GM12878 (cell line): ENCODE measurements around the gene QPRT. TPM values are rescaled to one million over a fixed set of nuclear protein-coding genes. Genes with fewer than 3 reads are reported as not detected.

Source experiments
- BCL11A ChIP-seq: IDR thresholded peaks from 2 replicates; pipeline ENCODE4 v1.6.1; 2011; ENCODE audit warnings: low read depth, low read length
- CBX3 ChIP-seq: fragments of 200-600 bp; sonication (generic); IDR thresholded peaks from 2 replicates; pipeline ENCODE4 v1.6.1; 2016; ENCODE audit warnings: low read depth, borderline replicate concordance
- CBX5 ChIP-seq: sonication (generic); IDR thresholded peaks from 2 replicates; pipeline ENCODE4 v1.6.1; 2016; ENCODE audit warnings: low read depth, moderate library complexity, mild to moderate bottlenecking, inconsistent platforms
- CEBPB ChIP-seq, 2 experiments: fragments of 150-350 bp in 1 of 2; IDR thresholded peaks; 2 replicates each; pipeline ENCODE4 v1.6.1; 2012 to 2014; ENCODE audit warnings: low read depth in 2 of 2, low read length in 2 of 2, borderline replicate concordance in 1 of 2, inconsistent platforms in 1 of 2
- CHD4 ChIP-seq: fragments of 200-600 bp; sonication (generic); IDR thresholded peaks from 2 replicates; pipeline ENCODE4 v1.6.1; 2016; ENCODE audit warnings: mild to moderate bottlenecking
- DPF2 ChIP-seq: fragments of 450-650 bp; IDR thresholded peaks from 2 replicates; pipeline ENCODE4 v1.6.1; 2017; ENCODE audit warnings: mild to moderate bottlenecking
- HDAC2 ChIP-seq: fragments of 200-600 bp; sonication (generic); IDR thresholded peaks from 2 replicates; pipeline ENCODE4 v1.6.1; 2017
- MAX ChIP-seq: IDR thresholded peaks from 2 replicates; pipeline ENCODE4 v1.6.1; 2012; ENCODE audit warnings: low read depth, low read length, improper control_type of control experiment
- MEF2B ChIP-seq: fragments of 450-650 bp; IDR thresholded peaks from 2 replicates; pipeline ENCODE4 v1.6.1; 2018; ENCODE audit warnings: mild to moderate bottlenecking, moderate library complexity; ENCODE audit not compliant: partially characterized antibody, poor library complexity, severe bottlenecking
- MYC ChIP-seq: IDR thresholded peaks from 2 replicates; pipeline ENCODE4 v1.6.1; 2011; ENCODE audit warnings: mild to moderate bottlenecking, low read length, moderate library complexity, inconsistent platforms; ENCODE audit not compliant: insufficient read depth, insufficient replicate concordance, insufficient read length, severe bottlenecking
- NBN ChIP-seq: fragments of 450-650 bp; IDR thresholded peaks from 2 replicates; pipeline ENCODE4 v1.6.1; 2016
- NFYB ChIP-seq: IDR thresholded peaks from 2 replicates; pipeline ENCODE4 v1.6.1; 2011; ENCODE audit warnings: low read depth, mild to moderate bottlenecking, low read length, improper control_type of control experiment, moderate library complexity; ENCODE audit not compliant: insufficient read depth
- PAX5 ChIP-seq: IDR thresholded peaks from 2 replicates; pipeline ENCODE4 v1.6.1; 2011; ENCODE audit warnings: low read depth, low read length, borderline replicate concordance
- POLR2A ChIP-seq: IDR thresholded peaks from 2 replicates; pipeline ENCODE4 v1.6.1; 2011; ENCODE audit warnings: low read depth, mild to moderate bottlenecking, low read length
- POLR2AphosphoS5 ChIP-seq: IDR thresholded peaks from 2 replicates; pipeline ENCODE4 v1.6.1; 2011; ENCODE audit warnings: mild to moderate bottlenecking, low read length, inconsistent platforms
- RELB ChIP-seq: fragments of 450-650 bp; IDR thresholded peaks from 2 replicates; pipeline ENCODE4 v1.6.1; 2017; ENCODE audit warnings: low read depth, mild to moderate bottlenecking, moderate library complexity
- SIX5 ChIP-seq: IDR thresholded peaks from 2 replicates; pipeline ENCODE4 v1.6.1; 2011; ENCODE audit warnings: mild to moderate bottlenecking, low read depth, low read length, moderate library complexity; ENCODE audit not compliant: severe bottlenecking
- SP1 ChIP-seq: IDR thresholded peaks from one replicate; pipeline ENCODE4 v1.6.1; 2011; ENCODE audit warnings: low read depth, low read length
- STAT1 ChIP-seq: fragments of 450-650 bp; conservative IDR thresholded peaks from 2 replicates; pipeline ENCODE4 v1.6.1; 2014; ENCODE audit warnings: antibody characterized with exemption, mild to moderate bottlenecking
- TCF7 ChIP-seq: IDR thresholded peaks from 2 replicates; pipeline ENCODE4 v1.6.1; 2014; ENCODE audit warnings: antibody characterized with exemption, borderline replicate concordance
- ZBTB11 ChIP-seq: fragments of 450-650 bp; formaldehyde crosslinking; IDR thresholded peaks from 2 replicates; pipeline ENCODE4 v1.5.0; 2022; ENCODE audit warnings: mild to moderate bottlenecking, missing genetic modification characterization
- ZNF592 ChIP-seq: fragments of 450-650 bp; IDR thresholded peaks from 2 replicates; pipeline ENCODE4 v1.6.1; 2017; ENCODE audit warnings: mild to moderate bottlenecking, moderate library complexity
- ZNF622 ChIP-seq: fragments of 450-650 bp; IDR thresholded peaks from 2 replicates; pipeline ENCODE4 v1.6.1; 2017; ENCODE audit warnings: mild to moderate bottlenecking, inconsistent platforms
- polyA plus RNA-seq, 11 experiments: library from polyadenylated mRNA; depleted of rRNA in 4 of 11; unstranded in 6 of 11; stranded (reverse) in 5 of 11; fragments of >200 nt; fragmentation: Nextera tagmentation in 4 of 11; fragmentation: Illumina TruSeq in 1 of 11; extraction: Ambion mirVana in 4 of 11; extraction: Trizol in 1 of 11; gene quantifications; 1 replicate in 1 of 11; 2 replicates in 10 of 11; pipeline versions ENCODE4 v1.2.1 to v1.2.3, GENCODE V29; 2011 to 2016; ENCODE audit warnings: inconsistent platforms in 2 of 11, missing spikeins in 2 of 11, low read depth in 1 of 11
- total RNA-seq, 4 experiments: library from RNA; depleted of rRNA in 3 of 4; stranded (reverse); fragments of >200 nt in 3 of 4; fragmentation: Illumina TruSeq in 1 of 4; extraction: Trizol in 1 of 4; gene quantifications; 2 replicates each; pipeline versions ENCODE4 v1.2.1 to v1.2.3, GENCODE V29; 2013 to 2021

QPRT gene
- total and polyA plus RNA-seq, 10 of the 15 experiments (the other 5 are each of a cell fraction or from before 2014, with no cell fraction given): 2.7 to 43.0 (median 31.3) TPM

- TF ChIP-seq MAX (no peak), CHD4 (no peak), MEF2B (peak; percentile 85), CBX5 (no peak), ZBTB11 (CRISPR knock-in tag) (no peak), MYC (no peak), POLR2AphosphoS5 (peak; percentile 81; the same call in 1 of the 2 replicates), DPF2 (peak; percentile 18), HDAC2 (no peak), CBX3 (no peak), ZNF592 (no peak), SP1 (peak; percentile 6), TCF7 (no peak), BCL11A (no peak), POLR2A (peak; percentile 94), PAX5 (no peak), NBN (no peak), CEBPB (IDR thresholded peaks at IDR 0.05; ENCODE audit: borderline replicate concordance in 1 of 2, low read depth in 2 of 2, low read length in 2 of 2) (no peak), RELB (0 out of 2 replicates have a peak, but pooled peaks have one; percentile 10), NFYB (no peak), ZNF622 (no peak), STAT1 (no peak), SIX5 (no peak)
Observed at GRCh38 chr16:29663016-29663806, 15.8 kb upstream of the QPRT start, which contains the start of gene SPN (continued).
